T follicular helper cell (primary cell): Measurements from ENCODE around the gene CSNK1D.

Experiments used
- DNase-seq: peaks from one replicate; pipeline ENCODE4 v3.0.0-alpha.2; 2020; ENCODE audit warnings: low read depth

CSNK1D gene

DNA sequence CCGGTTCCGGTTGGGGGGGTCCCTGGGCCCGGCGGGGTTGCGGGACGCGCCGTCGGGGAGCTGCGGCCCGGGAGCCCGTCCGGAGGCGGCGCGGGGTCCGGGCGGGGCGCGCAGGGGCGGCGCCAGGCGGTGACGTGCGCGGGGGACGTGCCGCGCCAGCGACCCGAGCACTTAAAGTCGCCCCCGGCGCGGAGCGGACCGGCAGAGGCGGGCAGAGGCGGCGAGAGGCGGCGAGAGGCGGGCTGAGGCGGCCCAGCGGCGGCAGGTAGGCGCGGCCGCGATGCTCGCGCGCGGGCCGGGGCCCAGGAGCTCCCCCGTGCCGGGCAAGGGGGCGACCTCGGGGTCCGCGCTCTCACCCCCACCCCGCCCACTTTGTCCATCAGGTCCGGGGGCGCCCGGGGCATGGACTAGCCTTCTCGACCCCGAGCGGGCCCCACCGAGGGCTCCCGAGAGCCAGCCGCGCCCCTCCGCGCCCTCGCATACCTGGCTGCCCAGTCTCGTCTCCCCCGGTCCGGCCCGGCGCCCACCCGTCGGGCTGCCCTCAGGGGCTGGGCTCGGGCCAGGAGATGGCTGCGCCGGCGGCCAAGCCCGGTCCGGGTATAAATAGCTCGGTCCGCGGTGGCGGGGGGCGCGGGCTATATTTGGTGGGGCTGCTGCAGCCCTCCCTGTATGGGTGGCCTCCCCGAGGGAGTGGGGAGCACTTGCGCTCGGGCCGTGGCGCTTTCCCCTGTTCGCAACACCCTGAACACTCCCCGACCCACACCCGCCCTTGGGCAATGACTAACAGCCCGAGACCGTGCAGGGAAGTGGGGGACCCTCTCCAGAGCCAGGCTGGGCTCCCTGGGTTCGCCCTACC, 44.4 kb downstream of the CSNK1D start, which contains the start of gene SLC16A3:
SLC16A3 (plus strand) TSS at position 201 of the 856 bp plus-strand sequence. CDS start 6,967 bp downstream, outside the sequence.
- DNase-seq: peak; percentile 45

DNA sequence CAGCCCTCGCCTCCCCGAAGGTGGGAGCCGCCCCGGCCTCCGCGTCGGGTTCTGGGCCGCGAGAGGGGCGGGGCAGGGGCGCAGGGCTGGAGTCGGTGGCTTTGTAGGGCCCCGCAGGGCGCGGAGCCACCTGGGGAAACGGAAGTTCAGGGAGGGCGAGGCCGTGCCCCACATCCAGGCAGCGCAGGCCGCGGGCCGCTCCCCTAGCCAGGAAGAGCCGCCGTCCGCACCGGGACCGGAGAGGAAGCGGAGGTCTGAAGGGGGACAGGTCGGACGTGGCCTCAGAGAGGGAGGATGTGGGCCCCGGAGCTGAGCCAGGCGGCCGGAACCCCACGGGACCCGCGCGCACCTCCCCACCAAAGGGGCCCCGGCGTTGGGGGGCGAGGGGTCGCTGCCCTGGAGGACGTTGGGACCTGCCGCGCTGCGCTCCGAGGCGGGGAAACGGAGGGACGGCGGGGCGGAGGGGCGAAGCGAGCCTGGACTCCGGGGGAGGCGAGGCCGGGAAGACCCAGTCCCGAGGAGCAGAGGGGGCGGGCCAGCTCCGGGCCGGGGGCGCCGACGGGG, 45.1 kb downstream of the CSNK1D start:
- no peak for DNase-seq

DNA sequence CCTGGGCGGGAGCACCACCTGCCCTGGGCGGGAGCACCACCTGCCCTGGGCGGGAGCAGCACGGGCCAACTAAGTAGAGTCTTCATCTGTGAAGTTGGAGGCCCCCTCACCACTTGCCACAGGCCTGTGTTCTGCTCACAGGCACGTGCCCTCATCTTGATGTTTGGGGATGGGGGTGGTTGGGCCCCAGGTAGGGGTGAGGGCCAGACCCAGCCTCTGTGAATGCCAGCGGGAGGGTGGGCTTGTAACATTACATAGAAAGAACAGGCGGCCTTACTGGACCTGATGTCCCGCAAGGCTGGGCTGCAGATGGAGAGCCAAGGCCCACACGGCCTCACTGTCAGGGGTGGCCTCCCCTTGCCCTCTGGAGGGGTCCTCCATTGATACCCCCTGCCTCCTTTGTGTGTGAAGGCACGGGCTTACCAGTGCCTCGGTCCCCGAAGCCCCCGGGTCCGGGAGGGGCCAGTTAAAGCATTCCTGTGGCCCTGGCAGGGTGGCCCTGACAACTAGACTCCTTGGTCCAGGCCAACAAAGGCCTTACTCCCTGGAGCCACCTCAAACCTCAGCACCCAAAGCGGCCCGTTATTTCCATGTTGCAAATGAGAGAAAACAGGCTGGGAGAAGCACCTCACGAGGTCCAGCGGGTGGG, 45.7 kb downstream of the CSNK1D start:
- no peak for DNase-seq

- DNase-seq: no peak
Measured at GRCh38 chr17:82226809-82227628, 46.5 kb downstream of the CSNK1D start.

- DNase-seq: no peak
Measured at GRCh38 chr17:82226146-82226808, 47.2 kb downstream of the CSNK1D start.

- no peak for DNase-seq
Measured at GRCh38 chr17:82225368-82226029, 48.0 kb downstream of the CSNK1D start.

DNA sequence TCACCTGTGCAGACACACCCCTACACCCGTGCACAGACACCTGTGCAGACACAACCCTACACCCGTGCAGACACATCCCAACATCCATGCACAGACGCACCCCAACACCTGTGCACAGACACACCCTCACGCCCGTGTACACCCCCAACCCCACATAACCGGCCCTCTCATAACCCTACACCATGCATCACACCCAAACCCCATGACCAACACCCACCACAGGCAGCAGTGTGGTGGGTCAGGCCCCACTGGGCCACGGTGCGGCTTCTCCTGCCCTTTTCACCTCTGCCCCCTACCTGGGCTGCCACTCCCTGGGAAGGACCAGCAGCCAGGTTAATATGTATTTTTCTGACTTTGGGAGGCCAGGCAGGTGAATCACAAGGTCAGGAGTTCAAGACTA, 48.8 kb downstream of the CSNK1D start:
- no peak for DNase-seq

DNA sequence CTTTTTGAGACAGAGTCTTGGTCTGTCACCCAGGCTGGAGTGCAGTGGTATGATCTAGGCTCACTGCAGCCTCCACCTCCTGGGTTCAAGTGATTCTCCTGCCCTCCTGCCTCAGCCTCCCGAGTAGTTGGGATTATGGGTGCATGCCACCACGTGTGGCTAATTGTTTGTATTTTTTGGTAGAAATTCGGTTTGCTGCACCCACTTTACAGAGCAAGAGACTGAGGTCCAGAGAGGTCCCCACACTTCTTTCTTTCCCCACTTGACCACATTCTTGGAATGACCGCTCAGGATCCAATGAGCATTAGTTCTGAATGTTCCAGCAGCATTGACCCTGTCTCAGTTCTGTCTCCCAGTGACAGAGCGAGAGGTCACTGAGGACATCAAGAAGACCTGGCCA, 50.0 kb downstream of the CSNK1D start:
- no peak for DNase-seq

- no peak for DNase-seq
Measured at GRCh38 chr17:82222816-82223215, 50.7 kb downstream of the CSNK1D start.

- no peak for DNase-seq
Measured at GRCh38 chr17:82221341-82221902, 52.1 kb downstream of the CSNK1D start.

GRCh38 chr17:82219753-82220709, 53.5 kb downstream of the CSNK1D start:
- no peak for DNase-seq

- DNase-seq: no peak
Measured at GRCh38 chr17:82219083-82219482, 54.4 kb downstream of the CSNK1D start.

GRCh38 chr17:82218349-82219075, 55.0 kb downstream of the CSNK1D start:
- DNase-seq: no peak

GRCh38 chr17:82217530-82218204, 55.8 kb downstream of the CSNK1D start:
- no peak for DNase-seq

GRCh38 chr17:82217120-82217529, 56.4 kb downstream of the CSNK1D start:
- DNase-seq: no peak

DNA sequence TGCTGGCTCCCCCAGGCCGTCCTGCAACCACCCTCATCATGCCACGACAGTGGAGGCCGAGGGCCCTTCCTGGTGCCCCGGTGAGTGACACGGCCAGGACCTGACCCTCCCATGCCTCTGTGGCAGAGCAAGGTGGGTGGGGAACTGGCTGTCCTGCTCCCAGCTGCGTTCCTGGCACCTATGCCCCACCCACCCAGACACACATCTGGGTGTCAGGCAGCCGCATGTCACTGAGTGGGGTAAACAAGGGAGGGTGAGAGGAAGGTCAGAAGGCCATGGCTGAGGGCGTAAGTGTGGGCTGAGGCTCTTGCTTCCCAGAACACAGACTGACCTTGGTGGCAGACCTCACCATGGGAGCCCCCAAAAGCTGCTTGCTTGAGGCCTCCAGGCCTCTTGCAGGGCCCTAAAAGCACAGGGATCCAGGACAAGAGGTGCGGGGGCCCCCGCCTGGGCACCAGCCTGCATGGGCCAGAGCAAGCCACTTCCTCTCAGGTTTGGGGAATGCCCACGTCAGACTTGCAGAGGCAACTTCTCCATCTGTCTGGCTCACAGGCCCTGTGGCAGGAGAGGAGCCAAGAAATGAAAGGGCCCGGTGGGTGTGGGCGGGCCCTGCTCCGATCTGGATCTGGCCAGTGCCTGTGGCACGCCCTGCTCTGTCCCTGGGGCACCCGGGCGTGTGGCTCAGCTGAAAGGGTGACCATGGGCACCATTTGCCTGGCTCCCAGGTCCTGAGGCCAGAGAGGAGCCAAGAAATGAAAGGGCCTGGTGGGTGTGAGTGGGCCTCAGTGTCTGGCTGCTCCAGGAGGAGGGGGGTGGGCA, 57.0 kb downstream of the CSNK1D start:
- no peak for DNase-seq

GRCh38 chr17:82215972-82216300, 57.6 kb downstream of the CSNK1D start:
- no peak for DNase-seq
